ENCODE measurements around the gene ORM1. TPM values are rescaled to one million over a fixed set of nuclear protein-coding genes. Genes with fewer than 3 reads are reported as not detected.

The ORM1 gene
- total and polyA plus RNA-seq, 10 donors, result 0.95 to 13.6 (median 2.7) TPM

DNA sequence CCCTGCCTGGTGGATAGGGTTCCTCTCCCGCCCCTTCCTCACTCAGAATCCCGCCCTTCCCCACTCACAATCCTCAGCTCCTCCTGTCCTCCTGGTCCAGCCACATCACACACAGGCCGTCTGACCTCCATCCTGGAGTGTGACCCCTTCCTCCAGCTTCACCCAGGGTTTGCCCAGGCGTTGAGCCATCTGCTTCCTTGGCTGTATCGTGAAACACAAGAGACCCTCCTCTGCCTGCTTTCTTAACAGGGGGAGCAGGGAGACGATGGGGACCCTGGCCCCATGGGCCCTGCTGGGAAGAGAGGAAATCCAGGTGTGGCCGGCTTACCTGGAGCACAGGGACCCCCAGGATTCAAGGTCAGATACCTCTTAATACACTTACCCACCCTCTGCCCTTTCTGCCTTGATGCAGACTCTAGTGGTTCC lies 32.3 kb upstream of the ORM1 start:
- H3K9me3 ChIP-seq, result peaks cover 0 to 16% (median 15%) of the 10 kb centered on the region in 8 donors
- peak; percentile 59 for DNase-seq

DNA sequence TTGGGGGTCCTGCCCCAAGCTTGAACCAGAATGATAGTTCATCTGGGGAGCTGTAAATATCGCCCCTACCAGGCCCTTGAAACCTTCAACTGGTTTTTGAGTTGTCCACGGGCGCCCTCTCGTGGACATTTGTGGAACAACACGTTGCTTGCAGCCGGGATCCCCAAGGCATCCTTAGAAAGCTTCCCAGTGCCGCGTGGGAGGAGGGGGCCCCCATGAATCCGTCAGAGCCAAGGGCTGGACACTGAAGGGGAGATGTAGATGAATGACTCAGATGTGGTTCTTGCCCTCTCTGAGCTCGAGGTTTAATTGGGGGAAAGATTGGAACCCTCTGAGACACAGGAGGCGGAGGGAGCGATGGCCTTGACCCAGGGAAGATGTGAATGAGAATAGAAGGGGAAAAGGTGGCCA lies 31.8 kb upstream of the ORM1 start:
- TF ChIP-seq POLR2AphosphoS5 (IDR thresholded peaks at IDR 0.05) (no peak), POLR2A (IDR thresholded peaks at IDR 0.05) (no peak)
- TF ChIP-seq, protein P1, sequence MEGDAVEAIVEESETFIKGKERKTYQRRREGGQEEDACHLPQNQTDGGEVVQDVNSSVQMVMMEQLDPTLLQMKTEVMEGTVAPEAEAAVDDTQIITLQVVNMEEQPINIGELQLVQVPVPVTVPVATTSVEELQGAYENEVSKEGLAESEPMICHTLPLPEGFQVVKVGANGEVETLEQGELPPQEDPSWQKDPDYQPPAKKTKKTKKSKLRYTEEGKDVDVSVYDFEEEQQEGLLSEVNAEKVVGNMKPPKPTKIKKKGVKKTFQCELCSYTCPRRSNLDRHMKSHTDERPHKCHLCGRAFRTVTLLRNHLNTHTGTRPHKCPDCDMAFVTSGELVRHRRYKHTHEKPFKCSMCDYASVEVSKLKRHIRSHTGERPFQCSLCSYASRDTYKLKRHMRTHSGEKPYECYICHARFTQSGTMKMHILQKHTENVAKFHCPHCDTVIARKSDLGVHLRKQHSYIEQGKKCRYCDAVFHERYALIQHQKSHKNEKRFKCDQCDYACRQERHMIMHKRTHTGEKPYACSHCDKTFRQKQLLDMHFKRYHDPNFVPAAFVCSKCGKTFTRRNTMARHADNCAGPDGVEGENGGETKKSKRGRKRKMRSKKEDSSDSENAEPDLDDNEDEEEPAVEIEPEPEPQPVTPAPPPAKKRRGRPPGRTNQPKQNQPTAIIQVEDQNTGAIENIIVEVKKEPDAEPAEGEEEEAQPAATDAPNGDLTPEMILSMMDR (IDR thresholded peaks at IDR 0.05 in 8 of 11, conservative IDR thresholded peaks at IDR 0.05 in 3 of 11), result peak; percentile 78 to 96 (median 93)
- H3K4me3 ChIP-seq, result no peak overlapping the region
- intact Hi-C loops (cut with DNase I; ENCODE audit: low total_unique reads), result loop anchor here (10.0 kb wide), 1 partner anchor 206 kb away; no protein-coding TSS in a partner anchor
- no peak overlapping the region for H3K27ac ChIP-seq
- peaks cover 0 to 15% (median 4%) of the 10 kb centered on the region in 6 donors for H3K4me1 ChIP-seq
- no peaks in the 10 kb centered on the region for H3K36me3 ChIP-seq
- peaks cover 0 to 12% (median 0%) of the 10 kb centered on the region in 7 donors for H3K27me3 ChIP-seq (replicated peaks in 1 of 7)
- WGBS, 5 donors, result 17 to 22% (median 20%) methylated on average over 11 to 12 of the region's 12 CpGs
- peak; percentile 91 for DNase-seq
- H3K9me3 ChIP-seq, result peaks cover 0 to 20% (median 20%) of the 10 kb centered on the region in 8 donors

More for the DNA sequence above, 32.3 kb upstream of the ORM1 start:
- Histone ChIP-seq H3K36me3 (no peaks in the 10 kb centered on the region), H3K27ac (no peak overlapping the region), H3K4me3 (no peak overlapping the region), H3K4me1 (peaks cover 0 to 15% (median 4%) of the 10 kb centered on the region in 6 donors), H3K27me3 (replicated peaks in 1 of 7) (peaks cover 0 to 12% (median 0%) of the 10 kb centered on the region in 7 donors)
- intact Hi-C loops (cut with DNase I; ENCODE audit: low total_unique reads), result loop anchor here (10.0 kb wide), 1 partner anchor 206 kb away; no protein-coding TSS in a partner anchor
- no peak for TF ChIP-seq POLR2A (IDR thresholded peaks at IDR 0.05)
- no peak for TF ChIP-seq POLR2AphosphoS5 (IDR thresholded peaks at IDR 0.05)
- TF ChIP-seq, protein P1 (IDR thresholded peaks at IDR 0.05 in 8 of 11, conservative IDR thresholded peaks at IDR 0.05 in 3 of 11), result no peak
- WGBS, 5 donors, result 66 to 77% (median 68%) methylated on average over 7 of the region's 7 CpGs

DNA sequence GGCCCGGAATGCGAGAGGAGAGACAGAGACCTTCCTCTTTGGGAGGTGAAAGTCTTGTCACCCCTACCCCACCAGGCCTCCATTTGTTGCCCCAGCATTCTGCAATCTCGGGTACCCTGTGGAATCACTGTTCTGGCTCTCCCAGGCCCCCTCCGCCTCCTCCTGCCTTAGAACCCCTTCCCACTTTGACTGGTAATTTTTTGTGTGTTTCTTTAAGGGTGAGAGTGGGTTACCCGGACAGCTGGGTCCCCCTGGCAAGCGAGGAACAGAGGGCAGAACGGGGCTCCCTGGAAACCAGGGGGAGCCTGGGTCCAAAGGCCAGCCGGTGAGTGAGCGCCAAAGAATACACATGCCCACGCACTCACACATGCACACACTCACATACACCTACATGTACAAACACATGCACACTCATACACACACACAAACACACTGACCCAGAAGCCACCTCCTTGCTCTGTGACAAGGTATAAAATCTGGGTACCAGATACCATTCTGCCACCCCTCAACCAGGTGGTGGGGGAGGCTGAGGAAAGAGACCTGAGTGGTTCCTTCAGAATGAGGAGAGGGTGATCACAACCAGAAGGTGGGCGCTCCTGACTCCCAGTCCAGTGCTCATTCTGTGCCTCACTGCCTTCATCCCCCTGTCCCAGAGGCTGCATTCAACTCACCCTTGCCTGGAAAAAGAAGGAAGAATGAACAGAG lies 30.9 kb upstream of the ORM1 start:
- peak; percentile 38 for DNase-seq
- WGBS, 5 donors, result 83 to 89% (median 87%) methylated on average over 11 of the region's 11 CpGs
- H3K27me3 ChIP-seq (replicated peaks in 1 of 7), result peaks cover 0 to 12% (median 0%) of the 10 kb centered on the region in 7 donors
- H3K36me3 ChIP-seq, result no peaks in the 10 kb centered on the region
- intact Hi-C loops (cut with DNase I; ENCODE audit: low total_unique reads), result loop anchor here (10.0 kb wide), 1 partner anchor 207 kb away; no protein-coding TSS in a partner anchor
- peaks cover 0 to 30% (median 27%) of the 10 kb centered on the region in 8 donors for H3K9me3 ChIP-seq
- no peak for TF ChIP-seq POLR2AphosphoS5 (IDR thresholded peaks at IDR 0.05)
- no peak for TF ChIP-seq POLR2A (IDR thresholded peaks at IDR 0.05)
- TF ChIP-seq, protein P1 (IDR thresholded peaks at IDR 0.05 in 8 of 11, conservative IDR thresholded peaks at IDR 0.05 in 3 of 11), result no peak
- H3K4me1 ChIP-seq, result peaks cover 0 to 15% (median 4%) of the 10 kb centered on the region in 6 donors
- H3K27ac ChIP-seq, result no peak overlapping the region
- H3K4me3 ChIP-seq, result no peak overlapping the region

DNA sequence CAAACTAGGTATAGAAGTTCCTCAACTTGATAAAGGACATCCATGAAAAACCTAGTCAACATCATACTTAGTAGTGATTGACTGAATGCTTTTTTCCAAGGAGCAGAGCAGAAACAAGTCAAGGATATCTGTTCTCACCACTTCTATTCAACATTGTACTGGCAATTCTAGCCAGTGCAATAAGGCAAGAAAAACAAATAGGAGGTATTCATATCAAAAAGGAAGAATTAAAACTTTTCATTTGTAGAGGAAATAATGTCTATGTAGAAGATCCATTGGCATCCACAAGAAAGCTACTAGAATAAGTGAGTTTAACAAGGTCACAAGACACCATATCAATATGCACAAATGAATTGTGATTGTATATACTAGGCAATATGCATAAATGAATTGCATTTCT lies 28.2 kb upstream of the ORM1 start:
- H3K4me1 ChIP-seq, result peaks cover 0 to 4% (median 0%) of the 10 kb centered on the region in 6 donors
- H3K27ac ChIP-seq, result no peak overlapping the region
- no peaks in the 10 kb centered on the region for H3K36me3 ChIP-seq
- intact Hi-C loops (cut with DNase I; ENCODE audit: low total_unique reads), result loop anchor here (10.0 kb wide), 1 partner anchor 210 kb away; no protein-coding TSS in a partner anchor
- no peak for TF ChIP-seq POLR2AphosphoS5 (IDR thresholded peaks at IDR 0.05)
- no peak for TF ChIP-seq POLR2A (IDR thresholded peaks at IDR 0.05)
- TF ChIP-seq, protein P1 (IDR thresholded peaks at IDR 0.05 in 8 of 11, conservative IDR thresholded peaks at IDR 0.05 in 3 of 11), result no peak
- no peak for DNase-seq
- H3K27me3 ChIP-seq (replicated peaks in 1 of 7), result peaks cover 0 to 12% (median 0%) of the 10 kb centered on the region in 7 donors
- H3K9me3 ChIP-seq, result peaks cover 0 to 30% (median 27%) of the 10 kb centered on the region in 8 donors
- H3K4me3 ChIP-seq, result no peak overlapping the region
